Measurements from ENCODE around the gene MAGIX.
"Not testable (repeated sequence)": the region's sequence is repeated elsewhere in the genome, so short reads cannot be mapped to it uniquely, and the experiment has no call there.

MAGIX gene

DNA sequence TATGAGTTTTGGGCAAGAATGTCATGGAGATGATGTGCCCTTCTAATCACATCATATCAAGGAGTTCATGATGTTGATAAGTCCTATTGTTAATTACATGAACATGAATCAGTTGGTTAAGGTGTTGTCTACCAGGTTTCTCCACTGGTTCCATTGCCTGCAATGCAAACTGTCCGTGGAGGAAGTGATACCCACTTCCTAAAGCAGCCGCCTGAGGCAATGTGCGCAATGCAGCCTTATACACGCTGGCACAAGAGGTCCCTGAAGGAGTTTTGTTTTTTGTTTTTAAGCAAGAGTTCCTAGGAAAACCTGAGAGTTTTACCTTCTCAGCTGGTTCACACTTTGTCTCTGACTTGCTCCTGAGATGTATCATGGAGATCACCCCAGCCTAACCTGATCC, 33.1 kb upstream of the MAGIX start:
- TF ChIP-seq, protein P1, sequence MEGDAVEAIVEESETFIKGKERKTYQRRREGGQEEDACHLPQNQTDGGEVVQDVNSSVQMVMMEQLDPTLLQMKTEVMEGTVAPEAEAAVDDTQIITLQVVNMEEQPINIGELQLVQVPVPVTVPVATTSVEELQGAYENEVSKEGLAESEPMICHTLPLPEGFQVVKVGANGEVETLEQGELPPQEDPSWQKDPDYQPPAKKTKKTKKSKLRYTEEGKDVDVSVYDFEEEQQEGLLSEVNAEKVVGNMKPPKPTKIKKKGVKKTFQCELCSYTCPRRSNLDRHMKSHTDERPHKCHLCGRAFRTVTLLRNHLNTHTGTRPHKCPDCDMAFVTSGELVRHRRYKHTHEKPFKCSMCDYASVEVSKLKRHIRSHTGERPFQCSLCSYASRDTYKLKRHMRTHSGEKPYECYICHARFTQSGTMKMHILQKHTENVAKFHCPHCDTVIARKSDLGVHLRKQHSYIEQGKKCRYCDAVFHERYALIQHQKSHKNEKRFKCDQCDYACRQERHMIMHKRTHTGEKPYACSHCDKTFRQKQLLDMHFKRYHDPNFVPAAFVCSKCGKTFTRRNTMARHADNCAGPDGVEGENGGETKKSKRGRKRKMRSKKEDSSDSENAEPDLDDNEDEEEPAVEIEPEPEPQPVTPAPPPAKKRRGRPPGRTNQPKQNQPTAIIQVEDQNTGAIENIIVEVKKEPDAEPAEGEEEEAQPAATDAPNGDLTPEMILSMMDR (IDR thresholded peaks at IDR 0.05), result no peak
- H3K36me3 ChIP-seq, result no peaks in the 10 kb centered on the region
- intact Hi-C loops (cut with DNase I; ENCODE audit: low total_unique reads), result no loop called here
- H3K27ac ChIP-seq, result no peak overlapping the region
- DNase-seq, result no peak
- H3K4me1 ChIP-seq, result no peaks in the 10 kb centered on the region
- H3K4me3 ChIP-seq, result no peak overlapping the region
- H3K9me3 ChIP-seq, result no peaks in the 10 kb centered on the region
- H3K27me3 ChIP-seq, result no peaks in the 10 kb centered on the region

DNA sequence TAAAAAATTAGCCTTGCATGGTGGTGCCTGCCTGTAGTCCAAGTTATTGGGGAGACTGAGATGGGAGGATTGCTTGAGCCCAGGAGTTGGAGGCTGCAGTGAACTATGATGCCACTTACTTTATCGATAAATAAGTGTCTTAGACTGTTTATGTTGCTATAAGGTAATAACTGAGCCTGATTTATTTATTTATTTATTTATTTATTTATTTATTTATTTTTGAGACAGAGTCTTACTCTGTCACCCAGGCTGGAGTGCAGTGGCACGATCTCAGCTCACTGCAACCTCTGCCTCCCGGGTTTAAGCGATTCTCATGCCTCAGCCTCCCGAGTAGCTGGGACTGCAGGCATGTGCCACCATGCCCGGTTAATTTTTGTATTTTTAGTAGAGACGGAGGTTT, 30.3 kb upstream of the MAGIX start:
- H3K27ac ChIP-seq; H3K9me3 ChIP-seq; intact Hi-C loops (cut with DNase I; ENCODE audit: low total_unique reads); H3K4me3 ChIP-seq; H3K4me1 ChIP-seq; H3K36me3 ChIP-seq; H3K27me3 ChIP-seq; DNase-seq: not testable (repeated sequence)

DNA sequence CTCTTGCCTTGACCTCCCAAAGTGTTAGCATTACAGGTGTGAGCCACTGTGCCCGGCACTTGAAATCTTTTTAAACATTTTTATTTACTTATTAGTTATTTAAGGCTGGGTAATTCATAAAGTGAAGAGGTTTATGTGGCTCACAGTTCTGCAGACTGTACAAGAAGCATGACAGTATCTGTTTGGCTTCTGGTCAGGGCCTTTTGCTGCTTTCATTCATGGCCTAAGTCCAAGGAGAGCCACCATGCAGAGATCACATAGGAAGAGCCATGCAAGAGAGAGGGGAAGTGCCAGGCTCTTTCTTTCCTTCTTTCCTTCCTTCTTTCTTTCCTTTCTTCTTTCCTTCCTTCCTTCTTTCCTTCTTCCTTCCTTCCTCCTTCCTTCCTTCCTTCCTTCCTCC, 28.8 kb upstream of the MAGIX start:
- peaks cover 0 to under 1% (median 0%) of the 10 kb centered on the region in 3 donors for H3K9me3 ChIP-seq
- no peak overlapping the region for H3K4me3 ChIP-seq
- intact Hi-C loops (cut with DNase I; ENCODE audit: low total_unique reads), result no loop called here
- DNase-seq, result no peak
- H3K27ac ChIP-seq, result no peak overlapping the region
- TF ChIP-seq, protein P1 (IDR thresholded peaks at IDR 0.05), result no peak
- no peaks in the 10 kb centered on the region for H3K4me1 ChIP-seq
- no peaks in the 10 kb centered on the region for H3K36me3 ChIP-seq
- H3K27me3 ChIP-seq, result no peaks in the 10 kb centered on the region

DNA sequence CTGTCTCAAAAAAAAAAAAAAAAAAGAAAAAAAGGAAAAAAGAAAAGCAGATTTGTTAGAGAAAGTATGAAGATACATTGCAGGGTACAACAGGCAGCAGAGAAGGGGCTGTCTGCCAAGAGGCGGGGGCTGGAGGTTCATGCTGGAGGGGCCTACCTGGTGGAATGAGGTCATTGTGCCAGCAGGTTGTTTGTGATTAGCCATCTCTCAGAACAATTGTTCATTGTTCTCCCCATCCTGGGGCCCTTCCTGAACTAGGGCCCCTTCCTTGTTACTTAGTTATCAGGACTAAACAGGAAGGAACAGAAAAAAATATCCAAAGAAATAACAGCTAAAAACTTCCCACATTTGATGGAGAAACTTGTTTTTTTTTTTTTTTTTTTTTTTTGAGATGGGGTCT, 25.1 kb upstream of the MAGIX start:
- TF ChIP-seq, protein P1 (IDR thresholded peaks at IDR 0.05), result no peak
- Histone ChIP-seq H3K36me3 (peaks cover 0 to 6% (median 5%) of the 10 kb centered on the region in 3 donors), H3K27me3 (no peaks in the 10 kb centered on the region), H3K27ac (no peak overlapping the region), H3K9me3 (peaks cover 0 to 30% (median 29%) of the 10 kb centered on the region in 3 donors), H3K4me1 (no peaks in the 10 kb centered on the region), H3K4me3 (no peak overlapping the region)
- intact Hi-C loops (cut with DNase I; ENCODE audit: low total_unique reads), result no loop called here
- DNase-seq, result no peak

DNA sequence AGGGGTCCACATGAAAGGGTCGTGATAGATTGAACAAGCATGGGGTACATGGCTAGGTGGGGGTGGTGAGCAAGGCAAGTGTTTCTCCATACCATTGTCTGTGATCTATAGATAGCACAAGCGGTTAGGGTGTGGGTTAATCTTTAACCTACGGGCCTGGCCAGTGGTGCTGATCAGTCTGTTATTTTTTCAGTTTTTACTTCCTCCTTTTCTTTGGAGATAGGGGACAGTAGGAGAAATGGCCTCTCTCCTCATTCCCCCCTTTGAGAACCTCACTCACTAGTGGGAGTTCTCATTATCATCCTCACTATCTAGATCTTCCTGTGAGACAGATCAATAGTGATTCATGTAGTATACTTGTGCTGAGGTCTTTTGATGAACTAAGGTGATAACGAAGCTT, 22.8 kb upstream of the MAGIX start:
- no peaks in the 10 kb centered on the region for H3K4me1 ChIP-seq
- DNase-seq, result no peak
- no peaks in the 10 kb centered on the region for H3K27me3 ChIP-seq
- H3K36me3 ChIP-seq, result peaks cover 0 to 6% (median 5%) of the 10 kb centered on the region in 3 donors
- no peak overlapping the region for H3K4me3 ChIP-seq
- no peak overlapping the region for H3K27ac ChIP-seq
- H3K9me3 ChIP-seq, result peaks cover 0 to 30% (median 29%) of the 10 kb centered on the region in 3 donors
- TF ChIP-seq, protein P1 (IDR thresholded peaks at IDR 0.05), result no peak
- intact Hi-C loops (cut with DNase I; ENCODE audit: low total_unique reads), result no loop called here

DNA sequence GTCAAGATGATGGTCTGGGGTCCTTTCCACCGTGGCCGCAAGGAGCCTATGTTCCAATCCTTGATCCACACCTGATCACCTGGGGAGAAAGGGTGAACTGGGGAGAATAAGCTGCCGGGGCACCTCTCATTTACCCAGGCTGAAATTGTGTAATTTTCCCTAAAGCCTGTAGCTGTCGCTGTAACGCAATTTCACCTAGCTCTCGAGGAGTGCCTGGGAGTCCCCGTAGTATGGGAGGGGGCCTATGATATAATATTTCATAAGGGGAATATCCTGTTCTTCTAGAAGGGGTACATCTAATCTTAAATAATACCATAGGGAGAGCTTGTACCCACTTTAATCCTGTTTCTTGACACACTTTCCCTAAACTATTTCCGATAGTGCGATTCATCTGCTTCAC, 20.3 kb upstream of the MAGIX start:
- TF ChIP-seq, protein P1 (IDR thresholded peaks at IDR 0.05), result peak; percentile 18 to 44
- H3K36me3 ChIP-seq; DNase-seq; H3K4me3 ChIP-seq; intact Hi-C loops (cut with DNase I; ENCODE audit: low total_unique reads); H3K27ac ChIP-seq; H3K27me3 ChIP-seq; H3K4me1 ChIP-seq: not testable (repeated sequence)
- H3K9me3 ChIP-seq, result peaks cover 0 to 30% (median 29%) of the 10 kb centered on the region in 3 donors

DNA sequence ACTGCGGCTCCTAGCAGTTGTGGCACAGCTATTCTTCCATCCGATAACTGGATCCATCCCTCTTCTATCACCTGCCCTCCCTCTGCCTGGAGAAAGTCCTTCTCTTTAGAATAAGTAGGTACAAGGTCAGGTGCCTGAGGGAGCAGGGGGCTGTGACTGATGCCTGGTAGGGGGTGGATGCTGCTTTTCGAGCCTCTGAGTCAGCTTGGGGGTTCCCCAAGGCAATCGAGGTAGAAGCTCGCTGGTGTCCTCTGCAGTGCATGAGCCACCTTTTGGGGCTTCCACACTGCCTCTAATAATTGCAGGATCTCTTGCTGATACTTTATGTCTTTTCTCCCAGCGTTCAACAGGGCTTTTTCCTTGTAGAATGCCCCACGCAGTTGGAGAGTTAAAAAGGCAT, 19.4 kb upstream of the MAGIX start:
- DNase-seq; H3K36me3 ChIP-seq; H3K27me3 ChIP-seq; H3K4me3 ChIP-seq; H3K27ac ChIP-seq; intact Hi-C loops (cut with DNase I; ENCODE audit: low total_unique reads); H3K4me1 ChIP-seq: not testable (repeated sequence)
- H3K9me3 ChIP-seq, result peaks cover 0 to 30% (median 29%) of the 10 kb centered on the region in 3 donors

All from tibial artery (tissue), 4 donors.